Stomach (tissue), 9 donors: Measurements from ENCODE around the gene PHACTR3. TPM values are rescaled to one million over a fixed set of nuclear protein-coding genes. Genes with fewer than 3 reads are reported as not detected.

Source experiments
- DNase-seq, 2 donors: peaks; one replicate each; pipeline versions ENCODE4 v3.0.0 to v3.0.0-alpha.2; 2013 to 2019
- H3K27ac ChIP-seq, 5 donors: fragments of 200-600 bp in 4 of 5; sonication (generic) in 4 of 5; one replicate each; pipeline ENCODE4 v1.5.1; 2013 to 2019; ENCODE audit warnings: mild to moderate bottlenecking in 1 of 5, moderate library complexity in 1 of 5
- H3K27me3 ChIP-seq, 3 donors: fragments of 200-600 bp; sonication (generic); one replicate each; pipeline ENCODE4 v1.5.1; 2017 to 2019; ENCODE audit warnings: mixed run types in 1 of 3
- H3K36me3 ChIP-seq, 4 donors: fragments of 200-600 bp; sonication (generic); 1 replicate in 3 of 4; 2 replicates in 1 of 4; pipeline ENCODE4 v1.5.1; 2016 to 2019
- H3K4me1 ChIP-seq, 4 donors: fragments of 200-600 bp; sonication (generic); one replicate each; pipeline ENCODE4 v1.5.1; 2016 to 2019
- H3K4me3 ChIP-seq, 4 donors: fragments of 200-600 bp; sonication (generic) in 3 of 4; one replicate each; pipeline ENCODE4 v1.5.1; 2016 to 2019; ENCODE audit warnings: mild to moderate bottlenecking in 1 of 4
- H3K9me3 ChIP-seq, 4 donors: fragments of 200-600 bp; sonication (generic); one replicate each; pipeline ENCODE4 v1.5.1; 2016 to 2019
- CTCF ChIP-seq, 7 experiments: fragments of 450-650 bp in 4 of 7; fragments of 200-600 bp in 3 of 7; sonication (generic) in 3 of 7; IDR thresholded peaks; one replicate each; pipeline ENCODE4 v1.5.1; 2016 to 2019; ENCODE audit warnings: antibody characterized with exemption in 7 of 7, control low read depth in 2 of 7, mild to moderate bottlenecking in 1 of 7
- EP300 ChIP-seq: sonication (generic); formaldehyde crosslinking; IDR thresholded peaks from one replicate; pipeline ENCODE4 v1.6.1; 2017; ENCODE audit warnings: antibody characterized with exemption
- POLR2A ChIP-seq, 4 donors: fragments of 450-650 bp; IDR thresholded peaks; one replicate each; pipeline ENCODE4 v1.6.1; 2016; ENCODE audit warnings: antibody characterized with exemption in 4 of 4, control low read depth in 2 of 4, mild to moderate bottlenecking in 1 of 4, moderate library complexity in 1 of 4
- POLR2AphosphoS5 ChIP-seq, 3 donors: sonication (generic); formaldehyde crosslinking; IDR thresholded peaks; one replicate each; pipeline ENCODE4 v1.6.1; 2016; ENCODE audit warnings: antibody characterized with exemption in 3 of 3
- WGBS, 5 donors: extraction: QIAGEN DNeasy Blood & Tissue Kit in 3 of 5; methylation state at CpG; one replicate each; pipeline versions ENCODE4 v1.1.5 to v1.1.7; 2013 to 2018; 5-methylcytosine and 5-hydroxymethylcytosine counted together
- intact Hi-C: fragments of 100-400 bp; cut with DNase I; formaldehyde crosslinking; loops from one replicate; pipeline ENCODE4 v1.15.1; 2023; ENCODE audit warnings: low total_unique reads
- polyA plus RNA-seq, 3 donors: library from polyadenylated mRNA; stranded (reverse); fragments of 200-250 nt; gene quantifications; one replicate each; pipeline ENCODE4 v1.2.3, GENCODE V29; 2013
- total RNA-seq, 5 donors: library from RNA; depleted of rRNA; stranded (reverse); fragments of >200 nt; gene quantifications; one replicate each; pipeline versions ENCODE4 v1.1.0 to v1.2.3, GENCODE V29; 2014 to 2016
- donor health status: healthy with polysubstance abuse.
- donor health status: Bipolar disorder and iron deficiency.
- donor health status: healthy.

The PHACTR3 gene
- total and polyA plus RNA-seq, 8 donors, result 0.55 to 3.7 (median 3.2) TPM; not detected in 3

GRCh38 chr20:59650418-59650817 is 46.1 kb downstream of the PHACTR3 start:
- no peak for DNase-seq
- intact Hi-C loops, result no loop called here
- no peak for TF ChIP-seq CTCF (IDR thresholded peaks at IDR 0.05)
- no peak for TF ChIP-seq POLR2AphosphoS5 (IDR thresholded peaks at IDR 0.05)
- Histone ChIP-seq H3K4me3 (no peak overlapping the region), H3K9me3 (peaks cover 0 to 9% (median 4%) of the 10 kb centered on the region in 4 donors), H3K27me3 (peaks cover 0 to 8% (median 3%) of the 10 kb centered on the region in 3 donors), H3K27ac (no peak overlapping the region), H3K36me3 (no peaks in the 10 kb centered on the region), H3K4me1 (no peaks in the 10 kb centered on the region)
- WGBS, 5 donors, result 59 to 66% (median 62%) methylated on average over 5 of the region's 5 CpGs

DNA sequence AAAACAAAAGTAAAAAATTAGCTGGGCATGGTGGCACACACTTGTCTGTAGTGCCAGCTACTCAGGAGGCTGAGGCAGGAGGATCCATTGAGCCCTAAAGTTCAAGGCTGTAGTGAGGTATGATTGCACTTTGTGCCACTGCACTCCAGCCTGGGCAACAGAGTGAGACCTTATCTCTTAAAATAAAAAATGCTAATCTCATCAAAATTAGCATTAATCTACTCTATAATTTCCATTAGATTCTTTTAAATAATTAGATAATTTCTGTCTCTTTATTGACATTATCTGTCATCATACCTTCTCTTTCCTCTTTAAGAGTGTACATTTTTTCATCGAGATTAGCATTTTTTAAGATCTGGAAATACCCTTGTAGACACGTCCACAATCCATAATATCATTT is 48.0 kb downstream of the PHACTR3 start:
- intact Hi-C loops, result no loop called here
- H3K4me1 ChIP-seq, result no peaks in the 10 kb centered on the region
- H3K27ac ChIP-seq, result no peak overlapping the region
- no peak for DNase-seq
- TF ChIP-seq EP300 (no peak), POLR2A (IDR thresholded peaks at IDR 0.05) (no peak), POLR2AphosphoS5 (IDR thresholded peaks at IDR 0.05) (no peak), CTCF (IDR thresholded peaks at IDR 0.05) (no peak)
- H3K36me3 ChIP-seq, result no peaks in the 10 kb centered on the region
- WGBS, 5 donors, result 59 to 74% (median 61%) methylated on average over 2 of the region's 2 CpGs
- no peak overlapping the region for H3K4me3 ChIP-seq
- H3K9me3 ChIP-seq, result peaks cover 0 to 18% (median 15%) of the 10 kb centered on the region in 4 donors
- H3K27me3 ChIP-seq, result peaks cover 0 to 8% (median 0%) of the 10 kb centered on the region in 3 donors

DNA sequence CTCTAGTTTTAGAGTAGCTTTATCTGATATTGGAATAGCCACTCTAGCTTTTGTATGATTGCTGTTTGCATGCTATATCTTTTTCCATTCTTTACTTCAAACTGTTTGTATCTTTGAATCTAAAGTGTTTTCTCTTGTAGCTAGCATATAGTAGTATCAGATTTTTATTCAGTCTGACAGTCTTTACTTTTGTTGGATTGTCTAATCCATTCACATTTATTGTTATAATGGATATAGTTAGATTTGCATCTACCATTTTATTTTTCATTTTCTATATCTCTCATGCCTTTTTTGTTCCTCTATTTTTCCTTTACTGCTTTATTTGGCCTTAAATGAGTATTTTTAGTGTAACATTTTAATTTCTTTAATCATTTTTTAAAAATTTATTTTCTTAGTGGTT is 52.1 kb downstream of the PHACTR3 start:
- no peak overlapping the region for H3K4me3 ChIP-seq
- DNase-seq, result no peak
- intact Hi-C loops, result no loop called here
- no peak for TF ChIP-seq EP300
- no peak for TF ChIP-seq CTCF (IDR thresholded peaks at IDR 0.05)
- no peak for TF ChIP-seq POLR2A (IDR thresholded peaks at IDR 0.05)
- no peak for TF ChIP-seq POLR2AphosphoS5 (IDR thresholded peaks at IDR 0.05)
- H3K27ac ChIP-seq, result no peak overlapping the region
- no peaks in the 10 kb centered on the region for H3K4me1 ChIP-seq
- H3K36me3 ChIP-seq, result no peaks in the 10 kb centered on the region
- peaks cover 0 to 17% (median 0%) of the 10 kb centered on the region in 3 donors for H3K27me3 ChIP-seq
- peaks cover 4 to 44% (median 35%) of the 10 kb centered on the region in 4 donors for H3K9me3 ChIP-seq

- no peak overlapping the region for H3K27ac ChIP-seq
- H3K4me1 ChIP-seq, result no peaks in the 10 kb centered on the region
- no peaks in the 10 kb centered on the region for H3K36me3 ChIP-seq
- H3K27me3 ChIP-seq, result peaks cover 0 to 28% (median 0%) of the 10 kb centered on the region in 3 donors
- peaks cover 4 to 44% (median 35%) of the 10 kb centered on the region in 4 donors for H3K9me3 ChIP-seq
- no peak for DNase-seq
- 54 to 89% (median 58%) methylated on average over 1 of the region's 1 CpG for WGBS, 5 donors
- TF ChIP-seq CTCF (IDR thresholded peaks at IDR 0.05), result no peak
- no peak for TF ChIP-seq EP300
- TF ChIP-seq POLR2A (IDR thresholded peaks at IDR 0.05), result no peak
- TF ChIP-seq POLR2AphosphoS5 (IDR thresholded peaks at IDR 0.05), result no peak
- intact Hi-C loops, result no loop called here
- no peak overlapping the region for H3K4me3 ChIP-seq
Measured at GRCh38 chr20:59657459-59658046, 53.2 kb downstream of the PHACTR3 start.
